GM12891 (cell line): ENCODE measurements around the gene ACTN4.

ENCODE experiments used
- POLR2A ChIP-seq: IDR thresholded peaks from 2 replicates; pipeline ENCODE4 v1.6.1; 2011; ENCODE audit warnings: low read depth, low read length, control low read depth
- POLR2AphosphoS5 ChIP-seq: IDR thresholded peaks from 2 replicates; pipeline ENCODE4 v1.6.1; 2011; ENCODE audit warnings: low read depth, low read length, control low read depth
- SPI1 ChIP-seq: IDR thresholded peaks from 2 replicates; pipeline ENCODE4 v1.6.1; 2011; ENCODE audit warnings: low read depth, low read length, control low read depth
- TAF1 ChIP-seq: IDR thresholded peaks from 2 replicates; pipeline ENCODE4 v1.6.1; 2011; ENCODE audit warnings: low read depth, low read length, control low read depth

GRCh38 chr19:38735257-38735686 lies 87.8 kb downstream of the ACTN4 start:
- TF ChIP-seq POLR2A (no peak), TAF1 (no peak), POLR2AphosphoS5 (no peak), SPI1 (no peak)
